Endodermal cell (in vitro differentiated cells): Measurements from ENCODE around the gene AGXT. TPM values are rescaled to one million over a fixed set of nuclear protein-coding genes. Genes with fewer than 3 reads are reported as not detected.

ENCODE experiments used
- DNase-seq: peaks from one replicate; pipeline ENCODE4 v3.0.0-alpha.2; 2017
- H3K27ac ChIP-seq: 2 replicates; pipeline ENCODE4 v1.5.1; 2013; ENCODE audit warnings: mild to moderate bottlenecking, low read depth, low read length, moderate library complexity
- H3K27me3 ChIP-seq: 2 replicates; pipeline ENCODE4 v1.6.1; 2013; ENCODE audit warnings: mild to moderate bottlenecking, low read length, moderate library complexity; ENCODE audit not compliant: insufficient read depth, control insufficient read depth, poor library complexity, severe bottlenecking
- H3K36me3 ChIP-seq: 2 replicates; pipeline ENCODE4 v1.7.0; 2013; ENCODE audit warnings: mild to moderate bottlenecking, low read length, moderate library complexity; ENCODE audit not compliant: control insufficient read depth, insufficient read depth
- H3K4me1 ChIP-seq: one replicate; pipeline ENCODE4 v1.7.0; 2013; ENCODE audit warnings: low read length; ENCODE audit not compliant: control insufficient read depth, insufficient read depth
- H3K4me3 ChIP-seq: 2 replicates; pipeline ENCODE4 v1.5.1; 2013; ENCODE audit warnings: mild to moderate bottlenecking, low read length, moderate library complexity
- H3K9ac ChIP-seq: 2 replicates; pipeline ENCODE4 v1.6.1; 2013; ENCODE audit warnings: mild to moderate bottlenecking, low read length, moderate library complexity; ENCODE audit not compliant: poor library complexity, severe bottlenecking; ENCODE audit errors: extremely low read depth
- H3K9me3 ChIP-seq: 2 replicates; pipeline ENCODE4 v1.6.1; 2013; ENCODE audit warnings: mild to moderate bottlenecking, low read length, moderate library complexity; ENCODE audit not compliant: control insufficient read depth
- H3K27ac Mint-ChIP-seq: 2 replicates; pipeline ENCODE4 v1.8.0; 2020; ENCODE audit warnings: mixed read lengths
- H3K27me3 Mint-ChIP-seq: 2 replicates; pipeline ENCODE4 v1.8.0; 2021; ENCODE audit warnings: mild to moderate bottlenecking, mixed read lengths; ENCODE audit not compliant: insufficient read depth
- H3K36me3 Mint-ChIP-seq: 2 replicates; pipeline ENCODE4 v1.8.0; 2020; ENCODE audit warnings: low read depth, mixed read lengths
- H3K4me1 Mint-ChIP-seq: 2 replicates; pipeline ENCODE4 v1.8.0; 2020; ENCODE audit warnings: mixed read lengths
- H3K4me3 Mint-ChIP-seq: 2 replicates; pipeline ENCODE4 v1.8.0; 2020; ENCODE audit warnings: mild to moderate bottlenecking, moderate library complexity, mixed read lengths
- H3K9me3 Mint-ChIP-seq: 2 replicates; pipeline ENCODE4 v1.8.0; 2020; ENCODE audit warnings: mild to moderate bottlenecking, mixed read lengths
- CTCF ChIP-seq: fragments of 200-600 bp; sonication (generic); conservative IDR thresholded peaks from 2 replicates; pipeline ENCODE4 v1.5.0; 2021; ENCODE audit warnings: antibody characterized with exemption, mild to moderate bottlenecking
- WGBS, 2 experiments: methylation state at CpG; one replicate each; pipeline versions ENCODE4 v1.1.5 to v1.1.7; 2013; ENCODE audit warnings: missing lambda C conversion rate in 2 of 2, mixed read lengths in 1 of 2; ENCODE audit not compliant: insufficient coverage in 1 of 2, insufficient read length in 1 of 2; 5-methylcytosine and 5-hydroxymethylcytosine counted together
- total RNA-seq, 2 donors: library from RNA; stranded (reverse); fragmentation: NEBNext Ultra II Directional in 1 of 2; extraction: Animal tissue kit (Norgen Biotek cat#: 25700) in 1 of 2; gene quantifications; 2 replicates in 1 of 2; 3 replicates in 1 of 2; pipeline ENCODE4 v1.2.1, GENCODE V29; 2021

Gene AGXT
- total RNA-seq, 2 donors from 2014 or later: 0.31 TPM; not detected in 1

DNA sequence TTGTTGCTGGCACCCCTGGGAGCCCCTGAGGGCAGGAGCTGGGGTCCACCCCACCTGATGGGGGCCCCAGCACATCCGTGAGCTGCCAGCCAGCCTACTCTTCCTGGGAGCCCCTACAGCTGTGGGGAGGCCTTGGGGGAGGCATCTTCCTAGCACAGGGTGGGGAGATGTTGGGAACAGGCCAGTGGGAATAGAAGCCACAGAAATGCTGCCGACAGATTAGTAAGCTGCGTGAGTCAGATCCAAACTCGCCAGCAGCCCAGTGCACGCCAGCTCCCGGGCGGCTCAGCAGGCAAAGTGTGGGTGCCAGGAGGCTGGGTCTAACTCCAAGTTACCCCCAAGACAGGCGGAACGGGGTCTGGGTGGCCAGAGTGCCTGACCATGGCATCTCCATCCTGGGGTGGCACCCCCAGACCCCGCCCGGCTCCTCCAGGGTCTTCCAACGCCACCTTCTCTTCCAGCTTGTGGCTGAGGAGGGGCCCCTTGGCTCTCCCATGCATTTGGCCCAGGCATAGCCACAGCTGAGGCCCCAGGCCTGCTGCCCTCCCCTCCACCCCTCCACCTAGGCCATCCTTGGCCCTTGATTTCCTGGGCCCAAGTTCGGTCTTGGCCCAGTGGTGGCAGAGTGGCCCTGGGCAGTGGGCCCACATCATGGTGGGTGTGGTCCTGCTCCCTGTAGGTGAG is 52.8 kb downstream of the AGXT start:
- H3K4me1 Mint-ChIP-seq: no peaks in the 10 kb centered on the region
- no peaks in the 10 kb centered on the region for H3K27me3 ChIP-seq
- TF ChIP-seq CTCF: no peak
- H3K4me3 Mint-ChIP-seq: no peak overlapping the region
- H3K27ac ChIP-seq: no peak overlapping the region
- H3K4me3 ChIP-seq: no peak overlapping the region
- H3K36me3 ChIP-seq: no peaks in the 10 kb centered on the region
- no peaks in the 10 kb centered on the region for H3K4me1 ChIP-seq
- H3K9ac ChIP-seq: no peak overlapping the region
- no peaks in the 10 kb centered on the region for H3K9me3 Mint-ChIP-seq
- peak; percentile 31 for DNase-seq
- 92 to 94% methylated on average over 13 of the region's 13 CpGs for WGBS, 2 experiments
- H3K9me3 ChIP-seq: no peaks in the 10 kb centered on the region
- H3K27me3 Mint-ChIP-seq: peaks cover 1% of the 10 kb centered on the region
- H3K27ac Mint-ChIP-seq: no peak overlapping the region
- no peaks in the 10 kb centered on the region for H3K36me3 Mint-ChIP-seq

GRCh38 chr2:240921995-240922244 is 53.3 kb downstream of the AGXT start:
- no peaks in the 10 kb centered on the region for H3K27me3 ChIP-seq
- no peaks in the 10 kb centered on the region for H3K36me3 Mint-ChIP-seq
- no peak overlapping the region for H3K4me3 ChIP-seq
- no peak for TF ChIP-seq CTCF
- H3K9me3 Mint-ChIP-seq: no peaks in the 10 kb centered on the region
- H3K4me1 ChIP-seq: no peaks in the 10 kb centered on the region
- H3K36me3 ChIP-seq: no peaks in the 10 kb centered on the region
- H3K4me1 Mint-ChIP-seq: no peaks in the 10 kb centered on the region
- no peak overlapping the region for H3K27ac Mint-ChIP-seq
- no peak overlapping the region for H3K9ac ChIP-seq
- no peaks in the 10 kb centered on the region for H3K9me3 ChIP-seq
- no peak overlapping the region for H3K4me3 Mint-ChIP-seq
- peaks cover 1% of the 10 kb centered on the region for H3K27me3 Mint-ChIP-seq
- no peak overlapping the region for H3K27ac ChIP-seq
- 100% methylated on average over 1 of the region's 1 CpG; no CpG with 5 or more reads in 1 of the 2 experiments for WGBS, 2 experiments
- no peak for DNase-seq

GRCh38 chr2:240922245-240922981 is 53.8 kb downstream of the AGXT start:
- H3K4me1 ChIP-seq: no peaks in the 10 kb centered on the region
- no peaks in the 10 kb centered on the region for H3K36me3 Mint-ChIP-seq
- H3K4me3 ChIP-seq: no peak overlapping the region
- H3K27me3 Mint-ChIP-seq: no peaks in the 10 kb centered on the region
- peak; percentile 45 for DNase-seq
- no peak for TF ChIP-seq CTCF
- no peak overlapping the region for H3K27ac ChIP-seq
- H3K27me3 ChIP-seq: no peaks in the 10 kb centered on the region
- H3K9me3 ChIP-seq: no peaks in the 10 kb centered on the region
- H3K36me3 ChIP-seq: no peaks in the 10 kb centered on the region
- no peak overlapping the region for H3K27ac Mint-ChIP-seq
- H3K4me1 Mint-ChIP-seq: no peaks in the 10 kb centered on the region
- no peaks in the 10 kb centered on the region for H3K9me3 Mint-ChIP-seq
- WGBS, 2 experiments: 88 to 90% methylated on average over 6 to 18 of the region's 18 CpGs
- H3K4me3 Mint-ChIP-seq: no peak overlapping the region
- no peak overlapping the region for H3K9ac ChIP-seq
